ENCODE data around the gene PARG.
"Not testable (repeated sequence)": the region's sequence is repeated elsewhere in the genome, so short reads cannot be mapped to it uniquely, and the experiment has no call there.

PARG gene

DNA sequence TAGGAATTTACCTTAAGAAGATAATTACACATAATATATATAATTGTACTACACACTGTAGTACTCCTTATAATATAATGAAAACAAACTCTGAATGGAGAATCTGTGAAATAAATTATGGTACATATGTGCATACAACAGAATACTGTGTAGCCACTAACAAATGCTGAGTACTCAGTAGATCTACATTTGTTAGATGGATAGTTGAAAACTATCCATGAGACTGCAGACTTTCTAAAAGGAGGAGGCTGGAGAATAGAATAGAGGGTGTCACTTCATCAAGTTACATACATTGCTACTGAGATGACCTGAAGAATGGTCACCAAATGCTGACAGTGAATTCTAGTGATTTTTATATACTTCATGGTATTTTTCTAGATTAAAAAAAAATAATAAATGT is 111.0 kb downstream of the PARG start:
- no peak for DNase-seq (ENCODE audit: low read depth, low spot score)

DNA sequence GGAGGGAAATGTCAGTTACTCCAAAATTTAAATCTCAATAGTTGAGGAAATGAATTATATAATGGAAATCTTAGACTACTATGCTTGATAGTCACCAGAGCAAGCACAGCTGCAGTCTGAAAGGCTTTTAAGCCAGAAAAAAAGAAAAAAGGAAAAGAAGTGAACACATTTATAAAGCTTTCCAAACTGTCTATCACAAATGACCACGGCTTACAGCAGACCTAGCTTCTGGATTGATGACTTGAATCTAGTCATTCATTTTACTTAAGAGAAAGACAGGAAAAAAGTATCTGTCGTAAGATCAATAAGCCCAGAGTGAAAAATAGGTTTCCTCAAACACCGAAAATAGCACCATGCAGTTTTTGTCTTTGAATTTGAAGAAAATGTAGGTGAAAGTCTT is 111.8 kb downstream of the PARG start:
- no peak for DNase-seq (ENCODE audit: low read depth, low spot score)

DNA sequence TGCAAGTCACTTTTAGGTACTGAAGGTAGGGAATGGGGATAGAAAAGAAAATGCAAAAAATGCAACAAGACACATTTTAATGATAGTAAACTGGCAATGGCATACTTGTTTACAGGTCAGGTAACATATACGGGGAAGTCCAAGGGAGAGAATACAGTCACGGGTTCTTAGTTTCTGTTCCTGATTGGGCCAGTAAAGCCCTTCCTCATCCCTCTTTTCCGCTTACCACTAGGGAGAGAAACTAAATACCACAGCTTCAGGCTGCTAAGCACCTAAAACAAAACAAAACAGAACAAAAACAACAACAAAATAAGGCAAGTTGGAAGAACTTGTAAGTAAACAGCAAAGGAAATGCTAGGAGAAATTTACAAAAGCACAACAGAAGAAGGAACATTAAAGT is 114.5 kb downstream of the PARG start:
- DNase-seq (ENCODE audit: low read depth, low spot score): no peak

DNA sequence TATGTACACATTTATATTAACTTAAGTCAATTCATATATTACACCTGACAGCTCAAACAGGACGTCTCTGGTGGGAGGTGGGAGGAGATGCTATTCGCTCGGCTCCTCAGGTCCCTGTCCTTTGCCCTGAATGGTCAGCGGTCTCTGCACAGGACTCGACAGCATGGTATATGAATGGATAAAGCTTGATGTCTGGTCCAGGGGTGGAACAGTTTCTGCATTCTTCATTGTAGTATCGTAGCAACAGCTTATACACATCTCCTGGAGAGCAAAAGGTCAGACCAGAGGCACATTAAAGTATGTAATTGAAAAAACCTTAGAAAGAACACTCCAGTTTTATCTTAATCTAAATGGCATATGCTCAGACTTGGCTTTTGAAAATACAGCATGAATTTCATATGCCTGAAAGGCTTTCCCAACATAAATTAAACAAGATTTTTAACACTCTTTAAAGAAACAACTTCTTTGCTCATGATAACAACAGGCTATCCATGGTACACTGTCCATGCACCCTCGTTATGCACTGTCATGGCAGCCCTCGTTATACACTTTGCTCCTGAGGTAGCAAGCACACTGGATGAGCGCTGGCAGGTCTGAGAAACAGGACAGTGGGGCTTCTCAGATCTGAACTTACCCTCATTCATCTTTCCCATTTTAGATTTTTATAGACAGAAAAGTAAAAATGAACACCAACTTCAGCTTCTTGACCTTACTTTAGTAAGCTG is 122.4 kb downstream of the PARG start:
- DNase-seq (ENCODE audit: low read depth, low spot score): no peak

DNA sequence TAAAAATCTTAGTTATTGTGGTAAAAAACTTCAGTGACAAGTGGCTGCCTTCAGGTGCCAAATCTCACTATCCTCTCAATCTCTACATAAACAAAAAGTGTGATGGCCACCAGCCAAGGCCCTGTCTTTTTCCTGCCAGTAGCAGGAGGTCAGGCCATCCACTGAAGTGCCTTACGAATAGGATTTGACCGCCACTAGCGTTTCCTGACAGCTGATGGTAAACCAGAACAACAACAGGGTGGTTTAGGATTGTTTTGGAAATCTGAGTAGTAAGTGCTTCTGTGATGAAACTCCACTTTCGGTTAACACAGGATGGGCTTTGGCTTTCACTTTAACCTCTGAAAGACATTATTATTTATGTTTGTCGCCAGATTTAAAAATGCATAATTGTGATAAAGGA is 124.0 kb downstream of the PARG start:
- no peak for DNase-seq (ENCODE audit: low read depth, low spot score)

DNA sequence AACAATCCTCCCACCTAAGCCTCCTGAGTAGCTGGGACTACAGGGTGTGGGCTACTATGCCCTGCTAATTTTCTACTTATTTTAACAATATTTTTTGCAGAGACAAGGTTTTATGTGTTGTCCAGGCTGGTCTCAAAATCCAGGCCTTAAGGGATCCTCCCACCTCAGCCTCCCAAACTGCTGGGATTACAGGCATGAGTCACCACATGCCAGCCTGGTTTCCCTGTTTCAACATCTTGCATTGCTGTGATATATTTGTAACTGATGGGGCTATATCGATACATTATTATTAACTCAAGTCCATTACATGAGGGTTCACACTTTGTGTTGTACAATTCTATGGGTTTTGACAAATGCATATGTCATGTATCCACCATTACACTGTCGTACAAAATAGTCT is 137.8 kb downstream of the PARG start:
- DNase-seq (ENCODE audit: low read depth, low spot score): no peak

DNA sequence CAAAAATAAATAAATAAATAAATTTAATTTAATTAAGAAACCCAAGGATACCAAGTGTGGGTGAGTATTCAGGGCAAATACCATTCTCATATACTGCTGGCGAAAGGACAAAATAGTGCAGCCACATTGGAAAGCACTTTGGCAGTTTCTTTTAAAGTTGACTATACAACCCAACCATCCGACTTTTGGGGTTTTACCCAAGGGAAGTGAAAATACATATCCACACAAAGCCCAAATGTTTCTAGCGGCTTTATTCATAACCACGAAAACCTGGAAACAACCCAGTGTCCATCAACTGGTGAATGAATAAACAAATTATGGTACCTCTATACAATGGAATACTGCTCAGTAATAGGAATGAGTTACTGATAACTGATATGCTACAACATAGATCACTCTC is 143.6 kb downstream of the PARG start:
- no peak for DNase-seq (ENCODE audit: low read depth, low spot score)

DNA sequence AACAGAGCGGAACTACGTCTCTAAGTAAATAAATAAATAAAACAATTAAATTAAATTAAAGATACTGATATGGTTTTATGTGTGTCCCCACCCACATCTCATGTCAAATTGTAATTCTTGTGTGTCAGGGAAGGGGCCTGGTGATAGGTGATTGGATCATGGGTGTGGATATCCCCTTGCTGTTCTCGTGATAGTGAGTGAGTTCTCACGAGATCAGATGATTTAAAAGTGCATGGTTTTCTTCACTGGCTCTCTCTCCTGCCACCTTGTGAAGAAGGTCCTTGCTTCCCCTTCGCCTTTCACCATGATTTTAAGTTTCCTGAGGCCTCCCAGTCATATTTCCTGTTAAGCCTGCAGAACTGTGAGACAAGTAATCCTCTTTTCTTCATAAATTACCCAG is 150.7 kb downstream of the PARG start:
- DNase-seq (ENCODE audit: low read depth, low spot score): no peak

DNA sequence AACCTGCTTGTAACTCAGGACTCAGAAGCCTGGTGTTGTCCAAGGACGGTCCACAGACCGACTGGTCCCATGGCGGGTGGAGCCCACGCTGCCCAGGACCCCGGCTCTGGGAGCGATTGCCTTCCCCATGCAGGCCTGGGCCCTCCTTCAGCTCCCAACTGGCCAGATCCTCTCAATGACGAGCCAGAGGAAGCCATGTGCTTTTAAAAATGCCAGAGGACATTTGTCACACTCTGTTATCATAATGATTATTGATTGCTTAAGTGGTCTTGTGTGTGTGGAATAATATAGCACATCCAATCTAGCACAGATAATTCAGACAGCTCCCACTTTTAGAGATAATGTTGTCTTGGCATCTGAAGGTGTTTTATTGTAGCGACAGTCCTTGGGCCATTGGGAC is 157.1 kb downstream of the PARG start:
- no peak for DNase-seq (ENCODE audit: low read depth, low spot score)

DNA sequence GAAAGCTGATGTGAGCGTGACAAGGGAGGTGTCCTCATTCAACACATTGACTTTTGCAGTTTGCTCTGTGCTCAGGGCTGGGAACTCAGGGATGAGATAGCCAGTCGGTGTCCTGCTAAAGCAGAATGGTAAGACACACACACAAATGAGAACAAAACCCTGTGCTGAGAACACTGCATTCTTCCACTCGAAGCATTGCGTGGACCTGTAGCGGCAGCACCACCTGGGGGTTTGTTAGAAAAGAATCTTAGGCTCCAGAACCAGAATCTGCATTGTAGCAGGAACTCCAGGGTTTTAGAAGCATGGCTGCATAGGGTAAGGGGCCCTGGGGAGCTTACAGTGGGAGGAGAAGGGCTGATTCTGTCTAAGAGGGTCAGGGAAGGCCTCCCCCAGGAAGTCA is 158.2 kb downstream of the PARG start:
- peak; percentile 14 for DNase-seq (ENCODE audit: low read depth, low spot score)

DNA sequence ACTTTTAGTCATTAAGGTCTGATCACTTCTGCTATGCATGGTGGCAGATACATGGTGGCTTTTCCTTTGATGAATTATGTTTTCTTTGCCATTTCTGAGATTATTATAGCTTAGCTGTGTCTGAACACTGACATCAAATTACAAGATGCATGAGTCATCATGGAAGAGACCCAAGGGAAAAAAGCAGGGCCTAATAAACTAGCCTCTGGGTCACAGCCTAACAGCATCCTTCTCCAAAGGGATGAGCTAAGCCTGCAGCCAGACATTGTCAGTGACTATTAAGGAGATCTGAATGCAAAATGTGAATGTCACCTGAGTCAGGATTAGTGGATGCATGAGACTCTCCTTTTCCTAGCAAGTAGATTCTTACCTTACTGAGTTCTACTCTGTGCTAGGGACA is 160.6 kb downstream of the PARG start:
- DNase-seq (ENCODE audit: low read depth, low spot score): no peak

DNA sequence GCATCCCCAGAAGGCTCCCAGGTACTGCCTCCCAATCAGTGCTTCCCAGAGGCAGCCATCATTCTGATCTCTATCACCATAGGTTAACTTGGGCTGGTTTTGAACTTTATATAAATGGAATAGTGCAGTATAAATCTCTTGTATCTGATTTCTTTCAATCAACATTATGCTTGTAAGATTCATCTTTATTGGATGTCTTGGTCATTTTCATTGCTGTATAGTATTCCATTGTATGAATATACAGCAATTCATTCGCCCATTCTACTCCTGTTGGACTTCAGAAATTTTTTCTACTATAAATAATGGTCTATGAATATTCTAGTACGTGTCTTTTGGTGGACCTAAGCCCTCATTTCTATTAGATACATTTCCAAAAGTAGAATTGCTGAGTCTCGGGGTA is 163.6 kb downstream of the PARG start:
- no peak for DNase-seq (ENCODE audit: low read depth, low spot score)

DNA sequence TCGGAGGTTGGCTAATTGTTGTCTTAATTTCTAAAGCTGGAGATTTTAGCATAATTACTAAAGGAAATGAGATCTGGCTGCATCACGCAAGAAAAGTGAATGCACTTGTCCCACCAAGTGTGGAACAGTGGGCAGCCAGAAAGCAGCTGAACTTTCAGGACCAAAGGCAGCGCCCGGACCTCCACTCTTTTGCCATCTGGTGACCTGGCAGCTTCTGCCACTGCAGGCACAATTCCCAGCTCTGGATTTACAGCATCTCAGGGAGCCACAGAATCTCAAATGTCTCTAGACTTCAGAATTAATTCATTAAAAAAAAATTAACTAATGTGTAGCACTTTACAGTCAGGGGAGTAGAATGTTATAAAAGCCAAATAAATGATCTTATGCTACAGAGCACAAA is 165.0 kb downstream of the PARG start:
- DNase-seq (ENCODE audit: low read depth, low spot score): no peak

DNA sequence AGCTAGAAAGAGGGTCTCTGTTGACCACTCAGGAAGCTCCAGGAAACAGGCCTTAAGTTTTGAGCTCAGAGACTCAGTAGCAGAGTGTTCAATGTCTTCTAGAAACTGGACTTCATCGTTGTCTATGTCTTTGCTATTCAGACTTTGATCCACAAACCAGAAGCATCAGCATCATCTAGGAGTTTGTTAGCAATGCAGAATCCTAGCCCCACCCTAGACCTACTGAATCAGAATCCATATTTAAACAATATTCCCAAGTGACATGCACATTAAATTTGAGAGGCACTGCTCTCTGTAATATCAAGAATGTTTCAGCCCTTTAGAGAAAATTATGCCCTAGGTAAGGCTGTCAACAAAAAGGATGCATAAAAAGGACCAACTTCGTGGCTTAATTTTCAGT is 166.8 kb downstream of the PARG start:
- DNase-seq (ENCODE audit: low read depth, low spot score): no peak

DNA sequence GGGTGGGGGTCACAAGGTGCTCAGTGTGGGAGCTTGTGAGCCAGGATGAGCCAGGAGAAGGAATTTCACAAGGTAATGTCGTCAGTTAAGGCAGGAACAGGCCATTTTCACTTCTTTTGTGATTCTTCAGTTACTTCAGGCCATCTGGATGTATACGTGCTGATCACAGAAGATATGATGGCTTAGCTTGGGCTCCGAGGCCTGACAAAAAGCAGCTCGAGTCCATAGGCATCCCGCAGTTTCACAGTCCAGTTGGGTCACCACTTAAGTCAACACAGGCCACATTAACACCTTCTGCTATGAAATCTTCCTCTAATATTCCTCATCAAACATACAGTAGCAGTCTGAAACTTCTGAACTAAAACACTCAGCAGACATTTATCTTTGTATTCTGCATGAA is 168.9 kb downstream of the PARG start:
- DNase-seq (ENCODE audit: low read depth, low spot score): not testable (repeated sequence)

DNA sequence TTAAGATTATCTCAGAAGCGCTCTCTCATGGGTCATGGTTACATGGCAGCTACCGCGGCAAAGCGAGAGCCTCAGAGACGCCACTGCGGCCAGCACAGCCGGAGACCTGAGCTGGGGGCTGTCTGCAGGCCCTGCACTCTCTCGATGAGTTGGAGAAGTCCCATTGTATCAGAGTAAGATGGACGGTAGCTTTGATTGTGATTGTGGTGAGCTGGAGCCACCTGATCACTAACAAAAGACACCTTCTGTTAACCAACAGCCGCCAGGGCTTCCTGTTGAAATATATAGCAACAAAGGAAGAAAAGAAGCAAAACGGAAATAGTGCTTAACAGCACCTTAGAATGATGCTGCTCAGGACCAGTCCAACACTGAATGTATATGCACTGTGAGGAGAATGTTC is 170.8 kb downstream of the PARG start:
- not testable (repeated sequence) for DNase-seq (ENCODE audit: low read depth, low spot score)

DNA sequence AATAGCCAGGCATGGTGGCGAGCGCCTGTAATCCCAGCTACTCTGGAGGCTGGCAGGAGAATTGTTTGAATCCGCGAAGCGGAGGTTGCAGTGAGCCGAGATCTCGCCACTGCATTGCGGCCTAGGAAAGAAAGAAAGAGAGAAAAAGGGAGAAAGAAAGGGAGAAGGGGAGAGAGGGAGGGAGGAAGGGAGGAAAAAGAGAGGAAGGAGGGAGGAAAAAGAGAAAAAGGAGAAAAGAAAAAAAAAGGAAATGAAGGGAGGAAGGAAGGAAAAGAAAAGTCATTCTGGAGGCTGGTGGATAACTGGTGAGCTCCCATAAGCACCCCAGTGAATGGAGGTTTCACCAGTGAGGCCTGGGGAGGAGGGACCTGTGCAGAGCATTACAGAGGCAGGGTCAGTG is 172.1 kb downstream of the PARG start:
- no peak for DNase-seq (ENCODE audit: low read depth, low spot score)

DNA sequence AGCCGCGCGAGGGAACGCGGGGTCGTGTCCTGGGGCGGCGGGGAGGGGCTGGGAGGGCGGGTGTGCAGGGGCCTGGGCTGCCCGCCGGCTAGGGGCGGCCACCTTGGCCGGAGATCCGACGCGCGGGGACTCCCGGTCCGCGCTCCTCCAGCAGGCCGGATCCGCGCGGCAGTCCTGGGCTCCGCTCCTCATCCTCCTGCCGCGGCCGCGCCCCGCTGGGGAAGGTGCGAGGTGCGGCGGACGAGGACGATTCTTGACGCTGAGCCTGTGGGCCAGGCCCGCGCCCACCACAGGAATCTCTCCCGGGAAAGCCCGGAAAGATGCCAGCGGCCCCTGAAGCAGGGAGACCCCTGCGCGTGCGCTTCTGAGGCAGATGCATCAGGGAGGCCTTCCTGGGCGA is 173.1 kb downstream of the PARG start:
- no peak for DNase-seq (ENCODE audit: low read depth, low spot score)

DNA sequence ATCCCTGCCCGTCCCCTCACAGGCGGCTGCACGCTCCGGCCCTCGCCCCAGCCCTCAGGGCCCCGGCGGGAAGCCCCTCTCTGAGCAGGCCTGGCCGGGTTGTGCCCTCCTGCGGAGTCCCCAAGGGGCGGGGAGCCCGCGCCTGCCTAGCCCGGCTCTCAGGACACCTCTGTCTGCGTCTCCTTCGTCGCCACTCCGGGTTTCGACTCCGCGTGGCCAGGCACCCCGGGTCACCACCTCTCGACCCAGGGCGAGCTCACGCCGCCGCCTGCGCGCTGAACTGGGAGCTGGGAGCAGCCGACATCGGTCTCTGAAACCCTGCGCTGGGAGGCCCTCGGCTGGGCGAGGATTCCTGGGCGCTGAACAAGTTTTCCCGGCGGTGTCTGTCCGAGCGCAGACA is 173.5 kb downstream of the PARG start:
- DNase-seq (ENCODE audit: low read depth, low spot score): peak; percentile 48

Data from ELF-1 (cell line).